Neural progenitor cell (in vitro differentiated cells): Measurements from ENCODE around the gene NDRG4.

Source experiments
- EZH2 ChIP-seq: fragments of 200-600 bp; sonication (generic); IDR thresholded peaks from 2 replicates; pipeline ENCODE4 v1.6.1; 2017; ENCODE audit warnings: antibody characterized with exemption, mild to moderate bottlenecking, moderate library complexity
- EZH2phosphoT487 ChIP-seq: fragments of 200-600 bp; sonication (generic); IDR thresholded peaks from 2 replicates; pipeline ENCODE4 v1.6.1; 2017; ENCODE audit warnings: antibody characterized with exemption
- TF ChIP-seq, protein P1 (sequence below): fragments of 200-600 bp; sonication (generic); IDR thresholded peaks from 2 replicates; pipeline ENCODE4 v1.5.1; 2017; ENCODE audit warnings: antibody characterized with exemption, mild to moderate bottlenecking

DNA sequence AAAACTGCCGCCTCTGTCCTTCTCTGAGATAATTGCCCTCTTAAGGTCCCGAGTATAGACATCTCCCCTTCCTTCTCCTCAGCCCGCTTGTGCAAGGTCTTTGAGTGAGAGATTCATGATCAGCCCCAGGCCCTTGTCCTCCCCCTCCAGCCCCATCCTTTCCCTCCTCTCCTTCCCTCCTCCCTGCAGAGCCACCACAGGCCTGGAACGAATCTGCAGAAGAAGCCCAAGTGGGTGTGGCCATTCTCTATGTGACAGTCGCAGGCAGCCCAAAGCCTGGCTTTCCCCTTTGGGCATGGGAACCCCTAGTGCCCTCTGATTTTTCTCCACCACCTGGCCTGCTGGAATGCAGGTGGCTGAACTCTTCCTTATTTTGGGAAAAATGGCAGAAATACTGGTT, 7.2 kb upstream of the NDRG4 start:
- TF ChIP-seq EZH2phosphoT487: no peak
- TF ChIP-seq, protein P1, sequence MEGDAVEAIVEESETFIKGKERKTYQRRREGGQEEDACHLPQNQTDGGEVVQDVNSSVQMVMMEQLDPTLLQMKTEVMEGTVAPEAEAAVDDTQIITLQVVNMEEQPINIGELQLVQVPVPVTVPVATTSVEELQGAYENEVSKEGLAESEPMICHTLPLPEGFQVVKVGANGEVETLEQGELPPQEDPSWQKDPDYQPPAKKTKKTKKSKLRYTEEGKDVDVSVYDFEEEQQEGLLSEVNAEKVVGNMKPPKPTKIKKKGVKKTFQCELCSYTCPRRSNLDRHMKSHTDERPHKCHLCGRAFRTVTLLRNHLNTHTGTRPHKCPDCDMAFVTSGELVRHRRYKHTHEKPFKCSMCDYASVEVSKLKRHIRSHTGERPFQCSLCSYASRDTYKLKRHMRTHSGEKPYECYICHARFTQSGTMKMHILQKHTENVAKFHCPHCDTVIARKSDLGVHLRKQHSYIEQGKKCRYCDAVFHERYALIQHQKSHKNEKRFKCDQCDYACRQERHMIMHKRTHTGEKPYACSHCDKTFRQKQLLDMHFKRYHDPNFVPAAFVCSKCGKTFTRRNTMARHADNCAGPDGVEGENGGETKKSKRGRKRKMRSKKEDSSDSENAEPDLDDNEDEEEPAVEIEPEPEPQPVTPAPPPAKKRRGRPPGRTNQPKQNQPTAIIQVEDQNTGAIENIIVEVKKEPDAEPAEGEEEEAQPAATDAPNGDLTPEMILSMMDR: no peak
- TF ChIP-seq EZH2: no peak
